Measurements from ENCODE around the gene PDE1C. TPM values are rescaled to one million over a fixed set of nuclear protein-coding genes. Genes with fewer than 3 reads are reported as not detected.

Gene PDE1C
- polyA plus RNA-seq, 1 donor: 3.0 TPM

DNA sequence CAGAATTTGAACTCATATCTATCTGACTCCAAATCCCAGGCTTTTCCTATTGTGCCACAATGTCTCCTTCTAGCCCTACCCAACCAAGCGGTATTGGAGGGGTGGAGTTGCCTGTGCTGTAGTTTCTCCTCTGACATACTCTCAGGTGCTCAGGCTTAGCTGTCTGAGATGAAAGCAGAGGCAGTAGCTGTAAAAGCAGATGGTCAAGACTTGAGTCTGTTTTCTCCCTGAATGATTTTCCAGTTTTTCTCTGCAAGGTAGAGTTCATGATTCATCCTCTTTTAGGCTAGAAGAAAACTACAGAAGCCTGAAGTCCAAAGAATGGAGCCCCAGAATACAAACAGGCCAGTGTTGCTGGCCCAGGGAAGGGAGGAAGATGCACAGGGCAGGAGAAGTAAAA is 130.0 kb downstream of the PDE1C start:
- no peak for DNase-seq (ENCODE audit: low read depth)

DNA sequence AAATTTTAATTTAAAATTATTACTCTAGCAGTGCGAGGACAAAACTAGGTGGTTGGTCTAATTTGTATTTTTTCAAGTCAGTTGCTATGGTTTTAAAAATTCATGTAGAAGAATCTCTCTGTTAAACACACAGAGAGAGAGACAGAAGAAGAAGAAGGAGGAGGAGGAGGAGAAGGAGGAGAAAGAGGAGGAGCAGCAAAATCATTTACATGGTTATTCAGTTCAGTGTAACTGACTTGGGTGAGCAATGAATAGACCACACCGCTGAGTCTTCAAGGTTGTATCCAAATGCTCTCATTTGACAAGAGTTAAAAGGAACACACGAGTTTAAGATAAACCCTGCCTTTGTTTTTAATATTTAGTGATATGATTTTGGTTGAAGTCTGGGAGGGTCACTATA is 131.1 kb downstream of the PDE1C start:
- no peak for DNase-seq (ENCODE audit: low read depth)

DNA sequence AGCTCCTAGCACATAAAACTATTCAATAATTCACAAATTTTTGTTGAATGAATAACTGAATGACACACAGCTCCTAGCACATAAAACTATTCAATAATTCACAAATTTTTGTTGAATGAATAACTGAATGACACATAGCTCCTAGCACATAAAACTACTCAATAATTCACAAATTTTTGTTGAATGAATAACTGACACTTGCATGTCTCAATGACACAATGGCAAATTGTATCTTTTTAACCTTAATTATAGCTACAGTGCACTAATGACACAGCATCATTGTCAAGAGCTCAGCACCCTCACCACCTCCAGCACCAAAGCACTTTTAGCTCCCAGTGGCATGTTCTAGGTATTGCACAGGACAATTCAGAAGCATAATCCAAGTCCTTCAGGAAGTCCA is 131.6 kb downstream of the PDE1C start:
- no peak for DNase-seq (ENCODE audit: low read depth)

DNA sequence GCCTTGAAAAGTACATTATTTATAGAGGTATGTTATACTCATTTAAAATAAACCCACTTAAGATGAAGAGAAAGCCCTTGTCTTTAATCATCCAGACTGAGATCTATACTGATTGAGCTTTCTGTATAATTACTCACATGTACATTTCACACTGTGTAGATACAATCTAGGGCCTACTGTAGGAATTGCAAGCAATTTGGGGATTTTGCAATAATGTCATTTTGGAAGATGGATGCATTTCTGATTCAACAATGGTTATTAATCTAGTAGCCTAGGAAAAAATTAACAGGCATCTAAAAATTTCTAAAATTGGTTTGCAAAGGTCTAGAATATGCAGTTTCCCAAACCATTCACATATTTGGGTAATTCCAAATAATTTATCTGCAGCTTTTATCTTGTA is 132.2 kb downstream of the PDE1C start:
- no peak for DNase-seq (ENCODE audit: low read depth)

DNA sequence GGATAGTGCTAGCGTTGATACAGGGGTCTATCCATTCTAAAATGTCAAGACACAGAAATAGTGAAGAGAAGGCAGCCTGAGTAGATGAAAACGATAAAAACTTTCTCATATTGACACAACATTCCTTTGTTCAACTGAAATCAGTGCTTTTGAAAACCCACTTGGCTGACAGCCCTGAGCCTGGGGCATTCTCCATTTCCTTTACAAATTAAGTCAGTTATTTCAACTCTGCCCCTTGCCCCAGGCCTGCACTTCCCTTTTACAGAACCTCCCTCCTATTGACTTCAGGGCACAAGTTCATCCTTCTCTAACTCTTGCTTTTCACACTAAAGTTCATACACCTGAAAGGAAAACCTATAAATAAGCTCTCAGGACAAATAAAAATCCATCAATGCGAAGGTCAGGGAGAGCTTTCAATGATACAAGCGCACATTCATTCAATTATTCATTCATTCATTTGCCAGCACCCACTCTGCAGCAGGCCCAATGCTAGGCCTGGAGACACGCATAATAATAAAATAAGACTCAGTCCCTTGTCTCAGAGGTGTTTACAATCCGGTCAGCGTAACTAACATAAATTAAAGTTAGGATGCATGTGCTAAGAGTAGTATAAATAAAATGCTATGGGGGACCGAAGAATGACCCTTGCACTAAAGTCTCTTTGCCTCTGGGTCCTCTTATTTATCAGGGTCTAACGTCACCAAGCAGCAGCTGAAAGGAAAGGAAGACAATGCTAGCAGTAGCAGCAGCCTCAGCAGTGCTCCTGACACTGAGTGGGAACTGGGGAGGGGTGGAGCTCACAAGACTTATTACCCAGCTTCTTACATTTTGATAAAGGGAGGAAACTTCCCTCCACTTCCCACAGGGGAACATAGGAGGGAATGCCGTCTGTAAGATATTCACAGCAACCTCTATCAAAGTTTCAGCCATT is 134.8 kb downstream of the PDE1C start:
- no peak for DNase-seq (ENCODE audit: low read depth)

DNA sequence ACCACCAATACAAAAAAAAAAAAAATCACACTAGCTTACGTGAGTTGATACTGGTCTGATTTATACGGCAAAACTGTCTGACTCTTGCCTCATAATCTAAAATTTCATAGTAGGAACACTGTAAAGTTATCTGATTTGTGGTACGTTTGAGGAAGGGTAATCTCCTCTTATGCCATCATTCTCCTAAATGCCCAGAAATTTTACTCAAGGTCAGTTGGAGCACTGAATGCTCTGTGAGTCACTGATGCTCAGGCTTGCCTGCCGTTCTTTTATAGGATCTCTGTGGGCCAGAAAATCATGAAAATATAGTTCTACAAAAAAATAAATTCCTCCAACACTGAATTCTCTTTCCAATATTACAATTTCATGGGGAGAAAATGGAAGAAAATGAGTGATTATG is 135.7 kb downstream of the PDE1C start:
- no peak for DNase-seq (ENCODE audit: low read depth)

DNA sequence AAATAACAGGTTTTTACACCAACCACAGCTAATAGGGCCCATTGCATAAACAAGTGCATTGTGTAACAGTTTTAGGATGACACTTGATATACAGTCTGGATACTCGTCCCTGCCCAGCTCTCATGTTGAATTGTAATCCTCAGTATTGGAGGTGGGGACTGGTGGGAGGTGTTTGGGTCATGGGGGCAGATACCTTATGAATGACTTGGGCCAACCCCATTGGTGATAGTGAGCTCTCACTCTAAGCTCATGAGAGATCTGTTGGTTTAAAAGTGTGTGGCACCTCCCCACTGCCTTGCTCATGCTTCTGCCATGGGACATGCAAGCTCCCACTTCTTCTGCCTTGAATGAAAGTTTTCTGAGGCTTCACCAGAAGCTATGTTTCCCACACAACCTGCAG is 136.7 kb downstream of the PDE1C start:
- DNase-seq (ENCODE audit: low read depth): no peak

DNA sequence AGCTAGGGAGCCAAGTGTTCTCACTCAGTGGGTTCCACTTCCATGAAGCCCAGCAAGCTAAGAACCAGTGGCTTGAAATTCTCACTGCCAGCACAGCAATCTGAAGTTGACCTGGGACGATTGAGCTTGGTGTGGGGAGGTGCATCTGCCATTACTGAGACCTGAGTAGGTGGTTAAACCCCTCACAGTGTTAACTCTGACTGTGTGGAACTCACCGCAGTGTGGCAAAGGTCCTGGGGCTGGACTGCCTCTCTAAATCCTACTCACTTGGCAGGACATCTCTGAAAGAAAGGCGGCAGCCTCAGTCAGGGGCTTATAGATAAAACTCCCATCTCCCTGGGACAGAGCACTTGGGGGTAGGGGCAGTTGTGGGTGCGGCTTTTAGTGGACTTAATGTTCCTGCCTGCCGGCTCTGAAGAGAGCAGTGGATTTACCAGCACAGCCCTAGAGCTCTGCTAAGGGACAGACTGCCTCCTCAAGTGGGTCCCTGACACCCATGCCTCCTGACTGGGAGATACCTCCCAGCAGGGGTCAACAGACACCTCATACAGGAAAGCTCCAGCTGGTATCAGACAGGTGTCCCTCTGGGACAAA is 143.1 kb downstream of the PDE1C start:
- no peak for DNase-seq (ENCODE audit: low read depth)

DNA sequence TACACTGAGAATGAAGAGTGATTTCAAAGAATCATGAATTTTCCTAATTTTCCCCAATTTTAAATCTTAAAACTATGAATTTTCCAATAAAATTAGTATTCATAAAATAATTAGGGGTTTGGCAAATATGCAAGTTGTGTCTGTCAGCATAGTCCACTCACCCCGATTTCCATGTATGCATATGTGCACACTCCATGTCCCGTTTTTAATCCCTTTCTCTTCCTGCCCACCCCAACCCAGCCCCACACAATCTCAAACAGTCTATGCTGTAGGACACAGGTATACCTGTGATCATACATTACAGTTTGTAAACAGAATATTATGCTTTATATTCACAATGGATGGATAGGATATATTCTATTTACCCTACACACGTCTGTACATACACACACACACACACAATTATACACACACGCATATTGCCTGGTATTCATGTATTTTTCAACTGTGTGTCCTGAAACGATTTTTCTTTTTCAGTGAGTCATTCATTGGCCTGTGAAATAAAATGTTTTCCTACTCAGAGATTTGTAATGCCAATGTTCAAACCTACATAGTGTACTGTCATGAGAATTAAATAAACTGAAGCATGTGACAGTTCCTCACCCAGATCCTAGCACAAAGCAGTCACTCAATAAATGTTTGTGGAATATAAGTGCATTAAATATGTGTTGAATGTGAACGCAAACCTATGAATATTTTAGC is 144.3 kb downstream of the PDE1C start:
- no peak for DNase-seq (ENCODE audit: low read depth)

DNA sequence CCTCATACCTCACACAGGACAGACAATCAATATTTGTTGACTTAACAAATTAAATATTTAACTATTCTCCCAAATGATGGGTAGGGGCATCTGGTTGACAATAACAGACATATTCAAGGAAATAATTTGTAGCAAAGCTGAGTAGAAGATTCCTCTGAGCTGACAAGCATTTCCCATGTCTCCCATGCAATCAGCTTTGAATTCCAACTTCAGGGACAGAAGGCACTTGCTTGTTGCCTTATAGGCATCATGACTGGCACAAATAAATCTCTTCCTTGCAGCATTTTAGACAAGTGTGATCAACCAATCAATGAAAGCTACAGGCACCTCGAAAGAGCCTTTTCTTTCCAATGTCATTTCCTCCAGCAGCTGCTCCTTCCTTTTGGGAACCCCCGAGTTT is 146.0 kb downstream of the PDE1C start:
- no peak for DNase-seq (ENCODE audit: low read depth)

DNA sequence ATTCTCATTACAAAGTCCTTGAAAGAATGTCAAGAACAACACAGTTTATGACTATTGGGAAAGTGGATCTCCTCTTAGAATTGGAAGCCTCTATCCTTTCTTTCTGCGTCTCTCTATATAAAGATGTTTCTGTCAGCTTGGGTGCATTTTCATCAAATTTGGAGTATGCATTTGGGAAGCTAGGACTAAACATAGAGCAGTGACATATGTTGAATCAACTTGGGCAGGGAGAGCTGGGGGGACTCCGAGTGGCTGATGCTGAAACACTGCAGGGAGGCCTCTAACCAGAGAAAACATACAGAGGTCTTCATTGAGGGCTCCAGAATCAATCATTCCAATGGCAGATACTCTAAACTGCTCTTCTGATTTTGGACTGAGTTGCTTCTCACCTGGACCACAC is 147.4 kb downstream of the PDE1C start:
- DNase-seq (ENCODE audit: low read depth): no peak

DNA sequence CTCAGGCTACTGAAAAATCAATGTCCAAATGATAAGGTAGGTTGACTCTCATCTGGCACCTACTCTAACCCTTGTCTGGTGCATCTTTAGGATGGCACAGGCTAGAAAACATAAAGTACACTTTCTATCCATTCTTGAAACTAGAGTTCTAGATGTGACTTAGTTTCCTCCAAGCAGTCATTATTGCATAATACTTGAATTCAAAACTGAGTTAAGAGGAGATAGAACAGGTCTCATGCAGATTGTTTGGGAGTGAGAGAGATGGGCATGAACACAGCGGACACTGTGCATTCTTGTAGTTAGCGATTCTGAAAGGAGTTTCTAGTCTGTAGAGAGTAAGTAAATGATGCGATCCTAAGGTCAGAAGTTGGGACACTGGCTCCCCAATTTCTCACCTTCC is 149.2 kb downstream of the PDE1C start:
- DNase-seq (ENCODE audit: low read depth): no peak

DNA sequence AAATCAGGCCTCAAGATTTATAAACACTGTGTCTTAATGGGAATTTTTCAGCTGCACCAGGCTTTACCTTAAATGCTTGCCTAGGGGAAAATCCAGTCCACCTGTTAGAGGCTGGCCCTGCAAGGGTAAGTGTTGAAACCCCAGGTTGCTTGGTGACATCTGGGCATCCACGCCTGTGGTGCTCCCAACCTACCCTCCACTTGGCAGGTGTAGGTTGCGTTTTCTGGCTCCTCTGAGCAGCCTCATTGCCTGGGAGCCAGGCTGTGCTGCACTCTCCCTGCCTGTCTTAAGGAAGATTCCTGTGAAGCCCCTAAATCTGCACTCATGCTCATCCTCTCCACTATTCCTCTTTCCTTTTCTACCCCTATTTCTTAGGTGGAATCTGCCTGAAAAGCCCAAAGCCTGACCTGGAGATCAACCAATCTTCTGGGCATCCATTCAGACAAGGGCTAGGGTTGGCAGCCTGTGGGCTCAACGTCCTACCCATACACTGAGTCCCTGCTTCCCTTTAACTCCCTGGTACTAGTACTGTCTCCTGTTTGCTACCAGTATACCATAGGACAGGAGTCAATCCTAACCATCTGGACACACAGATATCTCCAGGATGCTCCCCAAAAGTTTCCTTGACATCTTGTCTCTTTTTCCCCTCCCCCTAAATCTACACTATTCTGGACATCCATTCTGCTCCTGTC is 150.4 kb downstream of the PDE1C start:
- no peak for DNase-seq (ENCODE audit: low read depth)

DNA sequence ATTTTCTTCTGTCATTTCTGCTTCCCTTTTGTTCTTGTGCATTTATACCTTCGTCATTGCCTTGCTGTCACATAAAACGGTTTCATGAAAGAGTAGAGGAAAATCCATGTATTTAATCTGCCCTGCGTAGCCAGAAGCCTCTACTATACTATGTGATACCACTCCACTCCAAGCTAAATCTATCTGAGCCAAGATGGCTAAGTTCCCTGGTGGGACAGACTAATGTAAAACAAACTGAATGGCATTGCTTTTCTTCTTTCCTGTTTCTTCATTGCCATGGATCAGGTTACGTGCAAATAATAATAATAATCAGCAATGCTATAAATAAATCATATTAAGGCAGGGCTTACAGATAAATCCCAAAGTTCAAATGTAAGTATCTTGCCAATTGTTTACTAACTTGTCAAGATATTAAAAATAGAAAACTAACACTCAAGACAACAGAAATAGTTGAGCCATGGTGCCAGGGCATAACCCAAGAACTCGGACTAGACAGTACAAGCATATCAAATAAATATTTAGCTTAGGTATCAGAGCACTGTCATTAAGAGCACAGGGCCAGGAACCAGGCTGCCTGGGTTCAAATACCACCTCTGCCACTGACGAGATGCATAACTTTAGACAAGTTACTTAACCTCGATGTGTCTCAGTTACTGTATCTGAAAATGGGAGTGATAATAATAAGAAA is 151.4 kb downstream of the PDE1C start:
- no peak for DNase-seq (ENCODE audit: low read depth)

DNA sequence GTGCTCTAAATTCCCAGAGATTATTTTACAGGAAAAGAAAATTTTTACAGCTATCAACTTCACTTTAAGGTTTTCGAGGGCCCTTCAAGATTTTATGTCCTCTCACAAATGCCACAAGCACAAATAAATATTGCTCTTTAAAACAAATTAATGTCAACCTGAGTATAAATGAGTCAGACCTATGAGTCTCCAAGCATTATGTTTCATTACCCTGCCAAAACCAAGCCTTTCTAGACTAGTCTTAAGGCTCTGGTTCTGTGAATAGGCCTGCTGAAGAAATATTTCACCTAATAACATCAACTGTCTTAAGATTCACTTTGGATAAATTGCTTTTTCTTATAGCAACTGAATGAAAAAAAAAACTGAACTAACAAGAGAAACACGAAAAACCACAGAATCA is 153.0 kb downstream of the PDE1C start:
- no peak for DNase-seq (ENCODE audit: low read depth)

DNA sequence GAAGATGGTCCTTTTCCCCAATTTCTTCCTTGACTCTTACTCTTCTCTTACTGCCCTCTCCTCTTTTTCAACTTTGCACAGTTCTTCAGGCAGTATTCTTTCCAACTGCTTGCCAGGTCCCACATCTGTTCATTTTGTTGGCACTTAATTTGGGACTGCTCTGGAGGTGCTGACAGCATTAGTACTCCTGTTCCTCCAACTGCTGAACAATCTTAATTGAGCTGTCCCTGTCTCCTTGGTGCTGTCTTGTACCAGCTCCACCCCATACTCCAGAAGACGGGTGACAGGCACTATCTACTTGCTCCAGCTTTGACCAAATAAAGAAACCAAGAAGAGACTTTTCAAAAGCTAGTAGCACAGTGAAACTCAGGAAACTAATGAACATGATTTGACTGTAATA is 160.0 kb downstream of the PDE1C start:
- no peak for DNase-seq (ENCODE audit: low read depth)

DNA sequence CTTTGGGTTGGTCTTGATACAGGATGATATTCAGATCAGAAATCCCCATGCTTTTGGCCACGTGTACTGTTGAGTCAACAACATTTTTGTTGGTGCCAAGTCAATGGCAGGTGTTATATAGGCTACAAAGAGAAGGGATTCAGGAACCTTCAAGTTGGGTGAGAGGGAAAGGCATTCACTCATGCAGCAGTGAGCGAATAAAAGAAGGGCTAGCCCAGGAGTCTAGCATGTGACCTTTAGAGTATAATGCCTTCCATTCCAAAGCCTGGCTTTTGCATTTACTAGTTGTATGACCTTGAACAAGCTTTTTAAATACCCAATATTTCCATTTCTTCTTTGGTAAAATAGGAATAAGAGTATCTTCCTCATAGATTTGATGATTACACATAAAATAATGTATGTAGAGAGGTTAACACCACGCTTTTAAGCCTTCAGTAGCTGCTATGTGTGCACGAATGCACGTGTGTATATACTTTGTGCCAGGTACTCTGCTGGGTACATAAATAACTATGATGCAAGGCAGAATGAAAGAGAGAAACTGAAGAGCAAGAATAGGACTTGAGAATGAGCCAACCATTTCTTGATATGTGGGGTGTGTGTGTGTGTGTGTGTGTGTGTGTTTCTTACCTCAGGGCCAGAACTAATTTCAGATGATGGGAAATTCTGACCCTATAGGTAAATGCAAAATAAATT is 163.6 kb downstream of the PDE1C start:
- no peak for DNase-seq (ENCODE audit: low read depth)

DNA sequence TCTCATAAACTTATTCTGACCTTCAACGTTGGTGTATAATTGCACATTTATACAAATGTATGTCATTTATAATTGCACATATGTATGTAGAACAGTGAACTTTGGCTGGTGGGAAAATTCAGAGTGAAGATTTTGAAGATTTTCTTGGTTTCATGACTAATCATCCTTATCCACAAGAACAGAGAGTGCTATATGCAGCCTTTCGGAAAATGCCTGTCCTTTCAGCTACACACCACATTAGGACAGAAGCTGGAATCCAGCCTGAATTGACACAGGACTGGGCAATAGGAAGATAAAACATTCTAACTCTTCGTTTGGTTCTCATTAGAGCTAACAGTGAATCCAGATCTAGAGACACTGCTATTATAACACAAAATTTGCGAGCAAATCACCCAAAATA is 166.2 kb downstream of the PDE1C start:
- no peak for DNase-seq (ENCODE audit: low read depth)

DNA sequence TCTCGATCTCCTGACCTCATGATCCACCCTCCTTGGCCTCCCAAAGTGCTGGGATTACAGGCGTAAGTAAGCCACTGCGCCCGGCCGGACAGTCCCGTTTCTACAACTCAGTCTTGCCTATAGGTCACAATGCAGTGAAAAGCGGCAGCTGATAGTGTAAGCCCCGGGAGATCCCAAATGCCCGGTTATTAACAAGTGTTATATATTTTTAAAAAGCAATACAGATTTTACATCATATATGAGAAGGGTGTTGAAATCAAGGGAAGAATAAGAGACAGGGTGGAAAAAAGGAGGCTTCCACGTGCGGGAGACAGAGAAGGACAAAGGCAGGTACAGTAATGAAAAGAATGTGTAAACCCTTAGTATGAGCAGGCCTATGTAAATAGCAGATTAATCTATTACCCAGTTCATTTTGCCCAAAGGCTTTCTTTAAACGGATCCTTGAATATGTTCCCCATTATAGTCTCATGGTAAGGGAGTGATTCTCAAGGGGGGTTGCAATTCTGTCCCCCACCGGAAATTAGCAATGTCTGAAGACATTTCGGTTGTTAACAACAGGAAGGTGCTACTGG is 170.8 kb downstream of the PDE1C start:
- no peak for DNase-seq (ENCODE audit: low read depth)

DNA sequence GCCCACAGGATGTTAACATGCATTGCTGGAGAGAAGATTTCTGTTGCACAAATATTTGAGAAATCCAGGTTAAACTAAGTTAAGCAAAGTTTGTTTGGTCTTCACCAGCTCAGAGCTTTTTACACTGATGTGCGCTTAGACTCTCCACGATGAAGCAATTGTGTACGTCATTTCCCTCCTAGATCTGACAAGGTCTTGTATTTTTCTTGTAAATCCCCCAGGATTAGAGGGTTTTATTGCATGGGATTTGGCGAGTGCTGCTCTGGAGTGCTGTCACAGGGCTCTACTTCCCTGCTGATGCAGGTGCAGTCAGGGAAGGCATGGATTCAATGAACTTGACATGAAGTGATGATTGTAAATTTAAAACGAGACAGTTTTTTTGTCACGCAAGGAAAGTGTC is 173.3 kb downstream of the PDE1C start:
- no peak for DNase-seq (ENCODE audit: low read depth)

DNA sequence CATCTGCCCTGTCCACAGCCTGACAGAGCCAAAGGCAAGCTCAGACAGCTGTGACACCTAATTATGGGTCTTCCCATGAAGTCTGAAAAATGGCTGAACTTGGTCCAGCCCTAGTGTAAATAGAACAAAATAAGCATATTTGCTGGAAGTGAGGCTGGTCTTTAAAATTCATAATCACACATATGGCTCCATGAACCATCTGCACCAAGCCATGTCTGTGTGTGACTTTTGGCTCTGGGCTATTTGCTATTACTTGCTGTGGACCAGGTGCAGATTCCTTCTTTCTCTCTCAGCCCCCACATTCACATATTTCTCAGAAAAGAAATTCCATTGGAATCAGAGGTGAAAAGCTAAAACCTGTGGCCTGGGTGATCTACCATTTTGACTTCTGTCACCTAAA is 175.9 kb downstream of the PDE1C start:
- DNase-seq (ENCODE audit: low read depth): no peak
